ENCODE data around the gene MME. TPM values are rescaled to one million over a fixed set of nuclear protein-coding genes. Genes with fewer than 3 reads are reported as not detected.
"Not testable (repeated sequence)": the region's sequence is repeated elsewhere in the genome, so short reads cannot be mapped to it uniquely, and the experiment has no call there.

Gene MME
- total and polyA plus RNA-seq, 4 donors: 4.1 to 20.7 (median 9.5) TPM

DNA sequence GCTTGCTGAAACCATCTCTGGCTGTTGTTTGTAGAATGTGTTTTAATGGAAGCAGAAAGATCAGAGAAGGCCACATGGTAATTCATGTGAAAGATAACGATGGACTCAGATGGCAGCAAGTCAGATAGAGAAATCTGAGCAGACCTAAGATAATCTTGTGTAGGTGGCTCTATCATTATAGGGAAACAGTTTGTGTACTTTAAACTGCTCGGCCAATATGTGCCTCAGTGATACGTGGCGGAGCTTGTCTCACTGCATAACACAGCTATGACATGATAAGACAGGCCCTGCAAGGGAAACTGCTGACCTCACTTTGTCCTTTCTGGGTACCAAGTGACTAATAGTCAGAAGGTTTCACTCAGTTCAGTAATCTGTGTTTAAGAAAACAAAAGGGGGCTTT lies 51.0 kb downstream of the MME start (continued):
- TF ChIP-seq, protein P1, sequence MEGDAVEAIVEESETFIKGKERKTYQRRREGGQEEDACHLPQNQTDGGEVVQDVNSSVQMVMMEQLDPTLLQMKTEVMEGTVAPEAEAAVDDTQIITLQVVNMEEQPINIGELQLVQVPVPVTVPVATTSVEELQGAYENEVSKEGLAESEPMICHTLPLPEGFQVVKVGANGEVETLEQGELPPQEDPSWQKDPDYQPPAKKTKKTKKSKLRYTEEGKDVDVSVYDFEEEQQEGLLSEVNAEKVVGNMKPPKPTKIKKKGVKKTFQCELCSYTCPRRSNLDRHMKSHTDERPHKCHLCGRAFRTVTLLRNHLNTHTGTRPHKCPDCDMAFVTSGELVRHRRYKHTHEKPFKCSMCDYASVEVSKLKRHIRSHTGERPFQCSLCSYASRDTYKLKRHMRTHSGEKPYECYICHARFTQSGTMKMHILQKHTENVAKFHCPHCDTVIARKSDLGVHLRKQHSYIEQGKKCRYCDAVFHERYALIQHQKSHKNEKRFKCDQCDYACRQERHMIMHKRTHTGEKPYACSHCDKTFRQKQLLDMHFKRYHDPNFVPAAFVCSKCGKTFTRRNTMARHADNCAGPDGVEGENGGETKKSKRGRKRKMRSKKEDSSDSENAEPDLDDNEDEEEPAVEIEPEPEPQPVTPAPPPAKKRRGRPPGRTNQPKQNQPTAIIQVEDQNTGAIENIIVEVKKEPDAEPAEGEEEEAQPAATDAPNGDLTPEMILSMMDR (IDR thresholded peaks at IDR 0.05; ENCODE audit: low read depth, low read length, missing input control): no peak
- TF ChIP-seq, protein P2, sequence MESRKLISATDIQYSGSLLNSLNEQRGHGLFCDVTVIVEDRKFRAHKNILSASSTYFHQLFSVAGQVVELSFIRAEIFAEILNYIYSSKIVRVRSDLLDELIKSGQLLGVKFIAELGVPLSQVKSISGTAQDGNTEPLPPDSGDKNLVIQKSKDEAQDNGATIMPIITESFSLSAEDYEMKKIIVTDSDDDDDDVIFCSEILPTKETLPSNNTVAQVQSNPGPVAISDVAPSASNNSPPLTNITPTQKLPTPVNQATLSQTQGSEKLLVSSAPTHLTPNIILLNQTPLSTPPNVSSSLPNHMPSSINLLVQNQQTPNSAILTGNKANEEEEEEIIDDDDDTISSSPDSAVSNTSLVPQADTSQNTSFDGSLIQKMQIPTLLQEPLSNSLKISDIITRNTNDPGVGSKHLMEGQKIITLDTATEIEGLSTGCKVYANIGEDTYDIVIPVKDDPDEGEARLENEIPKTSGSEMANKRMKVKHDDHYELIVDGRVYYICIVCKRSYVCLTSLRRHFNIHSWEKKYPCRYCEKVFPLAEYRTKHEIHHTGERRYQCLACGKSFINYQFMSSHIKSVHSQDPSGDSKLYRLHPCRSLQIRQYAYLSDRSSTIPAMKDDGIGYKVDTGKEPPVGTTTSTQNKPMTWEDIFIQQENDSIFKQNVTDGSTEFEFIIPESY (IDR thresholded peaks at IDR 0.05): no peak
- no peak for TF ChIP-seq RAD21 (IDR thresholded peaks at IDR 0.05)

DNA sequence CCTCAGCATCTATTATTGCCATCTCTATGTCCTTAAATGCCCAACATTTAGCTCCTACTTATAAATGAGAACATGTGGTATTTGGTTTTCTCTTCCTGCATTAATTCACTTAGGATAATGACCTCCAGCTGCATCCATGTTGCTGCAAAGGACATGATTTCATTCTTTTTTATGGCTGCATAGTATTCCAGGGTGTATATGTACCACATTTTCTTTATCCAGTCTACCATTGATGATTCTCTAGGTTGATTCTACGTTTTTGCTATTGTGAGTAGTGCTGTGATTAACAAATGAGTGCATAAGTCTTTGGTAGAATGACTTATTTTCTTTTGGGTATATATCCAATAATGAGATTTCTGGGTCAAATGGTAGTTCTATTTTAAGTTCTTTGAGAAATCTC lies 54.2 kb downstream of the MME start:
- not testable (repeated sequence) for H3K27me3 ChIP-seq (ENCODE audit: control insufficient read depth in 4 of 4, insufficient read depth in 4 of 4, low read length in 3 of 4); H3K4me1 ChIP-seq (ENCODE audit: control insufficient read depth in 4 of 4, insufficient read depth in 4 of 4, low read length in 3 of 4); H3K27ac ChIP-seq (ENCODE audit: low read depth in 1 of 2, low read length in 2 of 2); H3K4me3 ChIP-seq (ENCODE audit: low read depth in 1 of 3, low read length in 3 of 3); DNase-seq (ENCODE audit: low spot score); H3K36me3 ChIP-seq (ENCODE audit: control insufficient read depth in 4 of 4, insufficient read depth in 3 of 4, low read depth in 1 of 4, low read length in 3 of 4); H3K9me3 ChIP-seq (ENCODE audit: control insufficient read depth in 4 of 4, low read length in 3 of 4); H3K9ac ChIP-seq (ENCODE audit: low read depth in 1 of 2, low read length in 2 of 2)
- WGBS: 87% methylated on average over 1 of the region's 1 CpG

DNA sequence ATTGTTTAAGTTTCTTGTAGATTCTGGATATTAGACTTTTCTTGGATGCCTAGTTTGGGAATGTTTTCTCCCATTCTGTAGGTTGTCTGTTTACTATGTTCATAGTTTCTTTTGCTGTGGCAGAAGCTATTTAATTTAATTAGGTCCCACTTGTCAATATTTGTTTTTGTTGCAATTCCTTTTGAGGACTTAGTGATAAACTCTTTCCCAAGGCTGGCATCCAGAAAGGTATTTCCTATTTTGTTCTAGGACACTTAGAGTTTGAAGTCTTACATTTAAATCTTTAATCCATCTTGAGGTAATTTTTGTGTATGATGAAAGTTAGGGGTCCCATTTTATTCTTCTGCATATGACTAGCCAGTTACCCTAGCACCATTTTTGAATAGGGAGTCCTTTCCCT lies 54.9 kb downstream of the MME start:
- no peaks in the 10 kb centered on the region for H3K9me3 ChIP-seq (ENCODE audit: control insufficient read depth in 4 of 4, low read length in 3 of 4)
- H3K4me3 ChIP-seq (ENCODE audit: low read depth in 1 of 3, low read length in 3 of 3): no peak overlapping the region
- no peak overlapping the region for H3K27ac ChIP-seq (ENCODE audit: low read depth in 1 of 2, low read length in 2 of 2)
- H3K9ac ChIP-seq (ENCODE audit: low read depth in 1 of 2, low read length in 2 of 2): no peak overlapping the region
- TF ChIP-seq SP1 (IDR thresholded peaks at IDR 0.05): no peak
- TF ChIP-seq NR2F2 (IDR thresholded peaks at IDR 0.05): no peak
- TF ChIP-seq EGR1 (IDR thresholded peaks at IDR 0.05; ENCODE audit: low read depth in 2 of 2): no peak
- no peak for TF ChIP-seq JUND (IDR thresholded peaks at IDR 0.05)
- TF ChIP-seq, protein P3, sequence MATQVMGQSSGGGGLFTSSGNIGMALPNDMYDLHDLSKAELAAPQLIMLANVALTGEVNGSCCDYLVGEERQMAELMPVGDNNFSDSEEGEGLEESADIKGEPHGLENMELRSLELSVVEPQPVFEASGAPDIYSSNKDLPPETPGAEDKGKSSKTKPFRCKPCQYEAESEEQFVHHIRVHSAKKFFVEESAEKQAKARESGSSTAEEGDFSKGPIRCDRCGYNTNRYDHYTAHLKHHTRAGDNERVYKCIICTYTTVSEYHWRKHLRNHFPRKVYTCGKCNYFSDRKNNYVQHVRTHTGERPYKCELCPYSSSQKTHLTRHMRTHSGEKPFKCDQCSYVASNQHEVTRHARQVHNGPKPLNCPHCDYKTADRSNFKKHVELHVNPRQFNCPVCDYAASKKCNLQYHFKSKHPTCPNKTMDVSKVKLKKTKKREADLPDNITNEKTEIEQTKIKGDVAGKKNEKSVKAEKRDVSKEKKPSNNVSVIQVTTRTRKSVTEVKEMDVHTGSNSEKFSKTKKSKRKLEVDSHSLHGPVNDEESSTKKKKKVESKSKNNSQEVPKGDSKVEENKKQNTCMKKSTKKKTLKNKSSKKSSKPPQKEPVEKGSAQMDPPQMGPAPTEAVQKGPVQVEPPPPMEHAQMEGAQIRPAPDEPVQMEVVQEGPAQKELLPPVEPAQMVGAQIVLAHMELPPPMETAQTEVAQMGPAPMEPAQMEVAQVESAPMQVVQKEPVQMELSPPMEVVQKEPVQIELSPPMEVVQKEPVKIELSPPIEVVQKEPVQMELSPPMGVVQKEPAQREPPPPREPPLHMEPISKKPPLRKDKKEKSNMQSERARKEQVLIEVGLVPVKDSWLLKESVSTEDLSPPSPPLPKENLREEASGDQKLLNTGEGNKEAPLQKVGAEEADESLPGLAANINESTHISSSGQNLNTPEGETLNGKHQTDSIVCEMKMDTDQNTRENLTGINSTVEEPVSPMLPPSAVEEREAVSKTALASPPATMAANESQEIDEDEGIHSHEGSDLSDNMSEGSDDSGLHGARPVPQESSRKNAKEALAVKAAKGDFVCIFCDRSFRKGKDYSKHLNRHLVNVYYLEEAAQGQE (IDR thresholded peaks at IDR 0.05): no peak
- no peak for TF ChIP-seq RAD21 (IDR thresholded peaks at IDR 0.05)
- TF ChIP-seq HNF4A (conservative IDR thresholded peaks at IDR 0.05): no peak
- TF ChIP-seq, protein P2 (IDR thresholded peaks at IDR 0.05): no peak
- TF ChIP-seq, protein P4, sequence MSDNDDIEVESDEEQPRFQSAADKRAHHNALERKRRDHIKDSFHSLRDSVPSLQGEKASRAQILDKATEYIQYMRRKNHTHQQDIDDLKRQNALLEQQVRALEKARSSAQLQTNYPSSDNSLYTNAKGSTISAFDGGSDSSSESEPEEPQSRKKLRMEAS (IDR thresholded peaks at IDR 0.05): no peak
- TF ChIP-seq HNF4G (IDR thresholded peaks at IDR 0.05): no peak
- no peak for TF ChIP-seq FOXA1 (IDR thresholded peaks at IDR 0.05)
- no peak for TF ChIP-seq TAF1 (conservative IDR thresholded peaks at IDR 0.05)
- TF ChIP-seq FOXA2 (IDR thresholded peaks at IDR 0.05): no peak
- no peak for TF ChIP-seq YY1 (IDR thresholded peaks at IDR 0.05)
- no peak for DNase-seq (ENCODE audit: low spot score)
- peaks cover 0 to 6% (median 3%) of the 10 kb centered on the region in 4 donors for H3K4me1 ChIP-seq (ENCODE audit: control insufficient read depth in 4 of 4, insufficient read depth in 4 of 4, low read length in 3 of 4)
- H3K36me3 ChIP-seq (ENCODE audit: control insufficient read depth in 4 of 4, insufficient read depth in 3 of 4, low read depth in 1 of 4, low read length in 3 of 4): peaks cover 0 to 8% (median 1%) of the 10 kb centered on the region in 4 donors
- H3K27me3 ChIP-seq (ENCODE audit: control insufficient read depth in 4 of 4, insufficient read depth in 4 of 4, low read length in 3 of 4): no peaks in the 10 kb centered on the region

All from liver (tissue), 9 donors.